RWPE1 (cell line): Measurements from ENCODE around the gene STK39.
A peak's percentile ranks its signal among the peaks of the same experiment; 100 is the strongest.

Experiments
- CTCF ChIA-PET: fragments of 350-600 bp; sonication (Branson Sonifier 250); formaldehyde crosslinking; extraction: SDS; loops from one replicate; lab custom pipeline; 2021; lab: Yijun Ruan, JAX
- POLR2A ChIA-PET: fragments of 400-600 bp; formaldehyde crosslinking; extraction: SDS; loops from one replicate; lab custom pipeline; 2020; ENCODE audit warnings: antibody characterized with exemption; ENCODE audit not compliant: low non-redundant PET; lab: Yijun Ruan, JAX
- DNase-seq: peaks from one replicate; pipeline ENCODE4 v3.0.0; 2012; ENCODE audit warnings: low spot score
- H3K27ac ChIP-seq: fragments of 450-650 bp; 2 replicates; pipeline ENCODE4 v1.5.1; 2017
- CTCF ChIP-seq: fragments of 450-650 bp; conservative IDR thresholded peaks from 2 replicates; pipeline ENCODE4 v1.5.1; 2017; ENCODE audit warnings: low read depth, mild to moderate bottlenecking

The STK39 gene

DNA sequence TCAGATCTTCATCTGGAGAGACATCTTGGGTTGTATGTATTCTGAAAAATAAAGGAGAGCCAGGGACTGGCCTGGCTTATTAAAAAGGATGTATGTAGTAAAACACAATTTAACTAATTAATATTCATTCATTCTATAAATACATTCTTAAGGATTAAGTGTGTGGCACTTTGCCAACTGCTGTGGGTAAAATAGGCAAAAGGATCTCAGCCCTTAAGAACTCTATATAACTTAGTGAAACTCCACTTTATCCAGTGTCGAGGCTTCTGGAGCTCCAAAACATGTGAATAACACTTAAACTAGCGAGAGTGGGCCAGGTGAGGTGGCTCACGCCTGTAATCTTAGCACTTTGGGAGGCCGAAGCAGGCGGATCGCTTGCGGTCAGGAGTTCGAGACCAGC, 7.7 kb upstream of the STK39 start:
- ChIA-PET CTCF (no interaction called here), POLR2A (no interaction called here)
- no peak for DNase-seq
- no peak for TF ChIP-seq CTCF
- no peak overlapping the region for H3K27ac ChIP-seq

- ChIA-PET CTCF (interaction anchor here (0.8 kb wide), 1 partner anchor 135 kb away, joined by 3 read pairs; no protein-coding TSS in a partner anchor), POLR2A (no interaction called here)
- DNase-seq, result peak; percentile 32
- H3K27ac ChIP-seq, result no peak overlapping the region
- TF ChIP-seq CTCF, result no peak
These were observed 7.0 kb upstream of the STK39 start for GRCh38 chr2:168254158-168254935.

DNA sequence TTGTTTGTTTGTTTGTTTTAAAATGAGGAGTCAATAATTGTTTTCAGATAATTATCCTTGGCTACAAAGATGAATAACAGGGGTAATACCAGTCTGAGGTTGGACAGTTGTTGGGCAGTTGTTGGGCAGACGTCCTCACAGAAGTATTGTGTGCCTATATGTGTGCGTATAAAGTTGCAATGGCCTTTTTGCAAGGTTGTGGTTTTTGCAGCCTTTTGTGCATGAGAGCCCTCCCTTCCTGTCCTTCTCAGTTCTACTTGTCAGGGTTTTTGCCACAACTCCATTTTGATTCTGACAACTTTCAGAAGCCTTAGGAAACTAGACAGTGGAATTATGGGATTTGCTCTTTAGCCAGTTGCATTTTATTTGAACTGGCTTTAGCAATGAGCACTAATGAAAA, 6.0 kb upstream of the STK39 start:
- H3K27ac ChIP-seq, result no peak overlapping the region
- no peak for TF ChIP-seq CTCF
- POLR2A ChIA-PET, result no interaction called here
- CTCF ChIA-PET, result no interaction called here
- no peak for DNase-seq

GRCh38 chr2:168252976-168253375, 5.6 kb upstream of the STK39 start:
- DNase-seq, result no peak
- POLR2A ChIA-PET, result no interaction called here
- CTCF ChIA-PET, result no interaction called here
- TF ChIP-seq CTCF, result no peak
- H3K27ac ChIP-seq, result no peak overlapping the region

DNA sequence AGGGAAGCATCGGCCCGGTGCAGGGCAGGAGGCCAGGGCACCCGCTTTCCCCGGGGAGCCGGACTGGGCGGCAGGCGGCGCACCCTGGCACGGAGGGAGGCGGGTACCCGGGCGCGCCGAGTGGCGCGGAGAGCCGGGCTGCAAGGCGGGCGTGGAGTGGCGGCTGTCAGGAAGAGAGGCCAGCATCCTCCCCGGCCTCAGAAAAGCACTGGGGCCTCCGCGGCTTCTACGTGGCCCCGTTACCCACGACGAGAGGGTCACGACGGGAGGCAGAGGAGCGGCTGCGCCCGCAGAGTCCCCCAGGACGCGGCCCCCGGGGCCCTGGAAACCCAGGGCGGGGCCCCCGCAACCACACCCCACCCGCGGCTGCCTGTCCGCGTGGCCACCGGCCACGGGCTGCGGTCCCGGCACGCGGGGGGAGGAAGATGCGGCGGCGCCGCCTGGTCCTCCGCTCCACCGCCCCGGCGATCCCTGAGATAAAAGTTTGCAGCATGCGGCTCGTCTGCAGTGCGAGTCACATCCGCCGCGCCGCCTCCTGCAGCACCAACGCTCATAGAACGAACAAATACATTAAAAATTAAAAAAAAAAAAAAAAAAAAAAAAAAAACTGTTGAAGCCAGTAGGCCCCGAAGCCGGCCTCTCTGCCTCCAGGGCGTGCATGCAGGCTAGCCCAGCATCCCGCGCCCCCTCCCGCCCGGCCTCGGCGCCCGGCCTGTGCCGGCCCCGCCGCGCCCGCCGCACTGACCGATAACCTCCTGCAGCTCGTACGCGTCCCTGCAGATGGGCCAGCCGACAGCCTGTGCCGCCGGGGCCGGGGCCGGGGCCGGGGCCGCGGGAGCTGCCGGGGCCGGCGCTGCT, 683 bp downstream of the STK39 start:
- DNase-seq, result peak; percentile 52
- POLR2A ChIA-PET, result no interaction called here
- CTCF ChIA-PET, result interaction anchor here (0.7 to 1.4 kb wide), 4 partner anchors 89 to 659 kb away, joined by 3 to 5 read pairs (median 4); no protein-coding TSS in a partner anchor
- H3K27ac ChIP-seq, result peak overlapping the region; percentile 88
- peak; percentile 35 for TF ChIP-seq CTCF

DNA sequence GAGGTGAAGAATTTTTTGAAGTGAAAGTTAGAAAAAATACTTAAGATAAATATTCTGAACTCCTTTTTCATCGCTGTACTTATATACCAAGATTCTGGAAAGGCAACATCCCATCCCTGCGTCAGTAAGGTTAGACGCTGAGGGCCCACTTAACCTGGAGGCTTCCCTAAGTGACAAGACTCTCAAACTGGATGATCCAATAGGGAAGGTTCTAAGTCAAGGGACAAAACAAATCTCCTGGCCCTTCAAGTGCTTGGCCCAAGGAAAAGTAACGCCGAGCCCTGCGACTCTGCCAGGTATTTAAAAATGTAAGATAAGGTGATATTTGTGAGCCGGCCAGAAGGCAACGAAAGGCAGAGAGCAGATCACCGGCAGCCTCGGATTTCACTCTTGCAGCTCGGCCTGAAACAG, 1.3 kb downstream of the STK39 start:
- DNase-seq, result no peak
- ChIA-PET CTCF (interaction anchor here (0.7 to 1.4 kb wide), 3 partner anchors 127 to 659 kb away, joined by 3 to 5 read pairs (median 5); no protein-coding TSS in a partner anchor), POLR2A (no interaction called here)
- no peak for TF ChIP-seq CTCF
- peak overlapping the region; percentile 88 for H3K27ac ChIP-seq
